HEK293T (cell line): ENCODE data around the gene CLEC17A.
A peak's percentile ranks its signal among the peaks of the same experiment; 100 is the strongest.

Experiments used
- CTCF ChIA-PET: fragments of 350-600 bp; formaldehyde crosslinking; extraction: SDS; loops from one replicate; lab custom pipeline; 2021; ENCODE audit warnings: antibody characterized with exemption, inconsistent platforms; lab: Yijun Ruan, JAX
- POLR2A ChIA-PET: fragments of 350-600 bp; formaldehyde crosslinking; extraction: SDS; loops from one replicate; lab custom pipeline; 2020; ENCODE audit warnings: antibody characterized with exemption, inconsistent platforms; lab: Yijun Ruan, JAX
- DNase-seq: peaks from one replicate; pipeline ENCODE4 v3.0.0; 2012; ENCODE audit warnings: mixed read lengths; ENCODE audit errors: extremely low spot score
- ARNT ChIP-seq: fragments of 450-650 bp; IDR thresholded peaks from 2 replicates; pipeline ENCODE4 v1.6.1; 2017; ENCODE audit warnings: mild to moderate bottlenecking
- BHLHE40 ChIP-seq: fragments of 450-650 bp; IDR thresholded peaks from 2 replicates; pipeline ENCODE4 v1.6.1; 2016; ENCODE audit warnings: mild to moderate bottlenecking, moderate library complexity, borderline replicate concordance
- CTBP1 ChIP-seq: fragments of 450-650 bp; IDR thresholded peaks from 2 replicates; pipeline ENCODE4 v1.6.1; 2016; ENCODE audit warnings: borderline replicate concordance
- ELF4 ChIP-seq: fragments of 450-650 bp; IDR thresholded peaks from 2 replicates; pipeline ENCODE4 v1.6.1; 2017; ENCODE audit warnings: antibody characterized with exemption
- FOXA1 ChIP-seq: fragments of 450-650 bp; IDR thresholded peaks from 2 replicates; pipeline ENCODE4 v1.6.1; 2016; ENCODE audit warnings: mild to moderate bottlenecking
- FOXK2 ChIP-seq: fragments of 450-650 bp; IDR thresholded peaks from 2 replicates; pipeline ENCODE4 v1.6.1; 2016; ENCODE audit warnings: mild to moderate bottlenecking
- FOXM1 ChIP-seq: fragments of 450-650 bp; IDR thresholded peaks from 2 replicates; pipeline ENCODE4 v1.6.1; 2017; ENCODE audit warnings: mild to moderate bottlenecking, borderline replicate concordance
- HDGF ChIP-seq: fragments of 450-650 bp; IDR thresholded peaks from 2 replicates; pipeline ENCODE4 v1.6.1; 2017; ENCODE audit warnings: antibody characterized with exemption, borderline replicate concordance
- L3MBTL2 ChIP-seq: fragments of 450-650 bp; conservative IDR thresholded peaks from 2 replicates; pipeline ENCODE4 v1.6.1; 2016; ENCODE audit warnings: mild to moderate bottlenecking
- LEF1 ChIP-seq: fragments of 450-650 bp; IDR thresholded peaks from 2 replicates; pipeline ENCODE4 v1.6.1; 2017; ENCODE audit warnings: mild to moderate bottlenecking, borderline replicate concordance
- NFRKB ChIP-seq: fragments of 450-650 bp; IDR thresholded peaks from 2 replicates; pipeline ENCODE4 v1.6.1; 2016; ENCODE audit warnings: mild to moderate bottlenecking, moderate library complexity
- PKNOX1 ChIP-seq: fragments of 450-650 bp; IDR thresholded peaks from 2 replicates; pipeline ENCODE4 v1.6.1; 2016
- SP1 ChIP-seq: fragments of 450-650 bp; IDR thresholded peaks from 2 replicates; pipeline ENCODE4 v1.6.1; 2017
- SUZ12 ChIP-seq: fragments of 450-650 bp; IDR thresholded peaks from 2 replicates; pipeline ENCODE4 v1.6.1; 2016; ENCODE audit warnings: mild to moderate bottlenecking
- TARDBP ChIP-seq: fragments of 450-650 bp; IDR thresholded peaks from 2 replicates; pipeline ENCODE4 v1.6.1; 2016
- ZNF384 ChIP-seq: fragments of 450-650 bp; IDR thresholded peaks from 2 replicates; pipeline ENCODE4 v1.6.1; 2016

CLEC17A gene

GRCh38 chr19:14565765-14566711, 16.8 kb upstream of the CLEC17A start:
- CTCF ChIA-PET, result no interaction called here
- no peak for DNase-seq
- TF ChIP-seq HDGF, result no peak
- no peak for TF ChIP-seq ELF4
- no peak for TF ChIP-seq FOXM1
- POLR2A ChIA-PET, result no interaction called here

DNA sequence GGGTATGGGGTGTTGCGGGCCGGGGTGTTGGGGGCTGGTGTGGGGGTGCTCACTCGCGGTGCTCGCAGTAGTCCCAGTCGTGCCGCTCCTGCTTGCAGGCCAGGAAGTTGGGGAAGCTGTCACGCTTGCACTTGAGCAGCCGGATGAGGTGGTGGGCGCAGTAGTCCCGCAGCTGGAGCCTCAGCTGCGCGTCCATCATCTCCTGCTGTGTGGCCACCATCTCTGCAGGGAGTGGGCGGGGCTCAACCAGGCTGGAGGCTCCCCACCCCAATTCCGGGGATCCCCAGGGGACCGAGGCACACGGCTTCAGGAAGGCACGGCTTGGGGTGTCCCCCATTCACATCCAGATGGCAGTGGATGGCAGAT, 16.2 kb upstream of the CLEC17A start:
- POLR2A ChIA-PET, result interaction anchor here (1.0 kb wide), 1 partner anchor 49 kb away, joined by 3 read pairs; the partner anchor contains the start of gene DNAJB1
- no peak for DNase-seq
- CTCF ChIA-PET, result no interaction called here
- no peak for TF ChIP-seq SUZ12

DNA sequence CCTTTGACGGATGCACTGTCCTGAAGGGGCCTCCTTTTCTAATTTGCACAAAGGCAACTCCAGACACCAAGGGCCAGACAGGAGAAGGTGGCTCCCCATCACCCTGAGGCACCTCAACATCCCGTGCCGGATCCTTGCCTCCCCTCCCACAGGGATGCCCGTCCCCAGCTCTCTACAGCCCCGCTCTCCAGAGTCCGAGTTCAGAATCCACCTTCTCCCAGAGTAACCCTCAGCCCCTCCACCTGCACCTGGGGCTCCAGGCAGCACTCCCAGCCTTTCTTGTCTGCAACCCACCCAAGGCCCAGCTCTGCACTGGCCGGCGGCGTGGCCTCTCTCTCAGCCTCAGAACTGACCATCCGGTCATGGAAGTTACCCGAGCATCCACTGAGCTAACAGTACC, 15.8 kb upstream of the CLEC17A start:
- TF ChIP-seq ZNF384 (no peak), FOXM1 (no peak), NFRKB (no peak), FOXA1 (no peak), ARNT (no peak), FOXK2 (no peak), LEF1 (no peak), L3MBTL2 (no peak), TARDBP (no peak), SUZ12 (no peak), ELF4 (no peak), HDGF (no peak), SP1 (no peak), PKNOX1 (no peak), CTBP1 (no peak), BHLHE40 (no peak)
- CTCF ChIA-PET, result no interaction called here
- DNase-seq, result no peak
- POLR2A ChIA-PET, result interaction anchor here (1.0 kb wide), 2 partner anchors 49 to 123 kb away, joined by 3 read pairs; partner anchors contain the start of genes DNAJB1 and ZNF333

GRCh38 chr19:14570864-14571527, 11.9 kb upstream of the CLEC17A start:
- POLR2A ChIA-PET, result interaction anchor here (1.6 to 2.4 kb wide), 2 partner anchors 53 to 119 kb away, joined by 3 to 10 read pairs; partner anchors contain the start of gene ZNF333
- TF ChIP-seq BHLHE40 (no peak), NFRKB (no peak), SP1 (no peak), SUZ12 (no peak), ZNF384 (no peak)
- CTCF ChIA-PET, result interaction anchor here (1.0 to 1.6 kb wide), 2 partner anchors 8 to 14 kb away, joined by 3 to 4 read pairs; no protein-coding TSS in a partner anchor
- no peak for DNase-seq

DNA sequence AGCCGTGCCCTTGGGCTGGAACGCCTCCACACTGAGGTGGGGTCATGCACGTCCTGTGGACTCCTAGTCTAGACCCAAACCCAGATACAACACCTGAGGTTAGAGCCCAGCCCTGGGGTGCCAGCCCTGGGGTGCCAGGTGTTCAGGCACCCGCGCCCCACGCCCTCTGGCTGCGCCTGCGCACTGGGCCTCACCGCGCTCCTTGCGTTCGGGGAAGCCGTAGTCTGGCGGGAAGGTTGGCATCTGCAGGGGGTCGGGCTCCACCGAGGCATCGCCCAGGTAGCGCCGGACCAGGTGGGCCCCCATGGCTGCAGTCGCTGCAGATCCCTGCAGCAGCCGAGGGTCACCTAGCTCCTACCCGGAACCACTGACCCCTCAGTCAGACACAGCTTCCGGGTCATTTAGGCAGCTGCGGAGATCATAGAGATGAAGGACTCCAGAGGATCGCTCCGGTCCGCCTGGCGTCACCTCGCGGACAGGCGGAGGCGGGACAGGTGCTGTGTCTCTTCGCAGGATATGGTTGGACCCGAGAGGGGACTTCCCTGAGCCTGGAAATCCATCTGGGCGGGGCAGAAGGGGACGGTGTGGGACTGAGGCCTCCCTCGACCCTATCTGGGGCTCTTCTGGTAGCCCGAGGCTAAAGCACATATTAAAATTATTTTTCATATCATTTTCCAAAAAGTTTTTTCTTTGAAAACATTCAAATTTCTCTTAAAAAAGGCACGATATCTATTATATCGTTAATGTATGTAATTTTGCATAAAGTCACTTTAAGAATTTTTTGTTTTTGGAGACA, 11.0 kb upstream of the CLEC17A start, which contains the start of gene NDUFB7:
NDUFB7 (minus strand) TSS at position 372 of the 796 bp plus-strand sequence; CDS start at position 306, 66 bp downstream.
- ChIA-PET POLR2A (interaction anchor here (0.6 to 2.4 kb wide), 8 partner anchors 8 to 120 kb away, joined by 3 to 10 read pairs (median 3); partner anchors contain the start of gene ZNF333), CTCF (interaction anchor here (0.5 to 3.8 kb wide), 5 partner anchors 9 to 224 kb away, joined by 3 to 51 read pairs (median 3); no protein-coding TSS in a partner anchor)
- no peak for TF ChIP-seq SUZ12
- no peak for TF ChIP-seq FOXK2
- no peak for TF ChIP-seq CTBP1
- TF ChIP-seq BHLHE40, result no peak
- TF ChIP-seq TARDBP, result no peak
- TF ChIP-seq ELF4, result peak; percentile 72
- peak; percentile 49 for TF ChIP-seq L3MBTL2
- TF ChIP-seq ARNT, result no peak
- TF ChIP-seq ZNF384, result no peak
- TF ChIP-seq PKNOX1, result peak; percentile 40; the same call in 1 of the 2 replicates
- no peak for TF ChIP-seq LEF1
- no peak for TF ChIP-seq NFRKB
- DNase-seq, result peak; percentile 90

DNA sequence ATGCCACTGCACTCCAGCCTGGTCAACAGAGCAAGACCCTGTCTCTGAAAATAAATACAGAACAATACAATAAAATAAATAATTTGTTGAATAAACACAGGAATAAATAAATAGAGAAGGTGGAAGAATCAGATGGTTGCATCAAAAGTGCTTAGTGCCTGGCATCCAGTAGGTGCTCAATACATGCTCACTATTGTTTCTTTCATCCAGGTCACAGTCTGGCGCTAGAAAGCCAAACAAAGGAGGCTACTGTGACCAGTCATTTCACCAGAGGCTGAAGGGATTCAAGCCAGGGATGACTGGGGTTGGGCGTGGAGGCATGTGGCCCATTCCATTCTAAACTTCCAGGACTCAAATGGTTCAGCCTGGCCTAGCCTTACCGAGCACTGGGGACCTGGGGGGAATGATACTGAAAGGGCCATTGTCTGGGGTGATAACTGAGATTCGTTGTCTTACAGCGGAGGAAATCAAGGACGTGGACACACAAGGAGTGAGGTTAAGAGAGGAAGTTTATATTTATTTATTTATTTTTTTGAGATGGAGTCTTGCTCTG, 7.4 kb upstream of the CLEC17A start:
- ChIA-PET CTCF (interaction anchor here (2.0 to 3.8 kb wide), 2 partner anchors 110 to 113 kb away, joined by 7 to 51 read pairs; no protein-coding TSS in a partner anchor), POLR2A (interaction anchor here (2.5 kb wide), 1 partner anchor 114 kb away, joined by 16 read pairs; the partner anchor contains the start of gene ZNF333)
- TF ChIP-seq SP1, result no peak
- no peak for TF ChIP-seq ELF4
- TF ChIP-seq ARNT, result no peak
- no peak for TF ChIP-seq LEF1
- no peak for TF ChIP-seq FOXA1
- TF ChIP-seq FOXM1, result no peak
- TF ChIP-seq FOXK2, result no peak
- TF ChIP-seq SUZ12, result no peak
- TF ChIP-seq PKNOX1, result no peak
- no peak for TF ChIP-seq TARDBP
- TF ChIP-seq ZNF384, result no peak
- TF ChIP-seq CTBP1, result no peak
- no peak for TF ChIP-seq NFRKB
- TF ChIP-seq HDGF, result no peak
- no peak for TF ChIP-seq BHLHE40
- no peak for TF ChIP-seq L3MBTL2
- DNase-seq, result no peak
